Type B pancreatic cell (in vitro differentiated cells): ENCODE results near the gene ITGA5. TPM values are rescaled to one million over a fixed set of nuclear protein-coding genes. Genes with fewer than 3 reads are reported as not detected.

Experiments used
- DNase-seq: peaks from one replicate; pipeline ENCODE4 v3.0.0; 2021; ENCODE audit warnings: mixed read lengths; ENCODE audit not compliant: unreplicated experiment; ENCODE audit errors: extremely low spot score
- H3K27ac Mint-ChIP-seq: 2 replicates; pipeline ENCODE4 v1.8.0; 2021; ENCODE audit warnings: mild to moderate bottlenecking, mixed read lengths
- H3K27me3 Mint-ChIP-seq: 2 replicates; pipeline ENCODE4 v1.8.0; 2021; ENCODE audit warnings: mixed read lengths
- H3K36me3 Mint-ChIP-seq: 2 replicates; pipeline ENCODE4 v1.8.0; 2021; ENCODE audit warnings: mixed read lengths
- H3K4me1 Mint-ChIP-seq: one replicate; pipeline ENCODE4 v1.8.0; 2021; ENCODE audit warnings: mixed read lengths; ENCODE audit not compliant: unreplicated experiment
- H3K4me3 Mint-ChIP-seq: 2 replicates; pipeline ENCODE4 v1.8.0; 2021; ENCODE audit warnings: mild to moderate bottlenecking, mixed read lengths
- H3K9me3 Mint-ChIP-seq: 2 replicates; pipeline ENCODE4 v1.8.0; 2021; ENCODE audit warnings: mixed read lengths
- CTCF ChIP-seq: fragments of 200-600 bp; sonication (generic); conservative IDR thresholded peaks from 2 replicates; pipeline ENCODE4 v1.5.0; 2021; ENCODE audit warnings: antibody characterized with exemption, mild to moderate bottlenecking
- total RNA-seq: library from RNA; stranded (reverse); gene quantifications from 2 replicates; pipeline ENCODE4 v1.2.1, GENCODE V29; 2021; ENCODE audit warnings: low replicate concordance

ITGA5 gene
- total RNA-seq, 1 donor from 2014 or later, result 25.9 TPM

DNA sequence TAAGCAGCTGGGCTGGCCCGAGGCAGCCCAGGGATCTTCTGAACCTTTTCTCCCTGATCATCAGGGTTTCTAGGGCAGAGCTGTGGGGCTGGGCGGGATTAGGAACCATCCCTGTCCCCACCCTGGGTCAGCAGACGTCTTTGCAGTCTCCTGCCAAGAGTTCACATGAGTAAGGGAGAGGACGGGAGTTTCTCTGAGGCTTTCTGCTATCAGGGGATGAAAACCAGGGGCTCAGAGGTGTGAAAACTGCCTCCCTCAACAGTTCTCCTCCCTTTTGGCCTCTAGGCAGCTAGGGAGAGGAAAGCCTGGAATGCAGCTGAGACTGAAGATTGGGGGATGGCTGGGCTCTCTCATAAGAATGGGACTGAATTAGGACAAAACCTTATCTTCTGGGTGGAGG, 42.5 kb downstream of the ITGA5 start:
- Mint-ChIP-seq H3K27ac (peak overlapping the region; percentile 31), H3K4me1 (peaks cover 28% of the 10 kb centered on the region), H3K4me3 (peak overlapping the region; percentile 77)

DNA sequence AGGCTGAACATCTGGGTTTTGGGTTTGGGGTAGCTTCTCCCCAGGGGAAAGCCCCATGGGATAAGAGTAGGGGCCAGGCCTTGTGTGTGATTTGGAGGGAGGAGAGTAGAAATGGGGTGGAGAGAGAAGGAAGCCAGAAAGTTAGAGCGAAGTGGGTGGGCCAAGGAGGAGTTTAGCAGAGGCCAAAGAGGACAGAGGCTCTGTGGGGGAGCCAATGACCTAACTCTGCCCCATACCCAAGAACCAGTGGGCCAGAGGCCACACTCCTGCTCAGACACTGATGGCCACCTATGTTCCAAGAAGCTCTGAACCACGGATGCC, 43.8 kb downstream of the ITGA5 start:
- peak overlapping the region; percentile 25 for H3K4me3 Mint-ChIP-seq
- peak overlapping the region; percentile 23 for H3K27ac Mint-ChIP-seq
- TF ChIP-seq CTCF, result no peak
- H3K36me3 Mint-ChIP-seq, result peaks cover 16% of the 10 kb centered on the region
- no peaks in the 10 kb centered on the region for H3K27me3 Mint-ChIP-seq
- DNase-seq, result no peak
- H3K4me1 Mint-ChIP-seq, result peaks cover 31% of the 10 kb centered on the region
- no peaks in the 10 kb centered on the region for H3K9me3 Mint-ChIP-seq

More for the DNA sequence above, 42.5 kb downstream of the ITGA5 start:
- no peaks in the 10 kb centered on the region for H3K27me3 Mint-ChIP-seq
- peaks cover 16% of the 10 kb centered on the region for H3K36me3 Mint-ChIP-seq
- H3K9me3 Mint-ChIP-seq, result no peaks in the 10 kb centered on the region
- no peak for TF ChIP-seq CTCF
- no peak for DNase-seq

DNA sequence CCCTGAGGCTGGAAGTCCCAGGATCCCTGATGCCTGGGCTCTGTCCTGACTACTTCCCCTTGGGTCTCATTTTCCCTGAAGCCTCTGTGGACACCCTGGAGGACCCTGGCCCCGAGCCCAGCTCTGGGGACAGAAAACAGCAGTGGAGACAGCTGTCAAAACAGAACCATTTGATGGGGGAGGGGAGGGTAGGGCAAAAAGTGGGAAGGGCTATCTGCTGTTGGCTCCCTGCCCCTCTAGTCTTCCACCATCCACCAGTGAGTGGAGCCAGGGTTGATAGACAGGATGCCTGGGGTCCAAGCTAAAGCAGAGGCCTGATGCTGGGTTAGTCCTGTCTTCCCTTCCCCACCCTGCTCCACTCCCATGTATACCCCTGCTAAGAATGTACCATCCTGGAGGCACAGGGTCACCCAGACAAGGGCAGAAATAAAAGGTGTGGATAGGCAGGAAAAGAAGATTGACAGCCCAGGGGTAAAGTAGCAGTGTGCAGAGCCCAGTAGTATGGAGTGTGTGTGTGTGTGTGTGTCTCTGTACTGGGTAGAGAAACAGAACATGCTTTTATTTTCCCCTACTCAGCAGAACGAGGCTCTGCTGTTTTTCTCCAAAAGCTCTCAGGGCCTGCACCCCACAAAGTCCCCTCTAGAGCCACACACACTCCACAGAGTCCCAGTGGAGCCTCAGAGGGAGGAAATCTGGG, 44.4 kb downstream of the ITGA5 start:
- H3K36me3 Mint-ChIP-seq, result peaks cover 14% of the 10 kb centered on the region
- peak overlapping the region; percentile 25 for H3K4me3 Mint-ChIP-seq
- H3K4me1 Mint-ChIP-seq, result peaks cover 28% of the 10 kb centered on the region
- DNase-seq, result no peak
- H3K9me3 Mint-ChIP-seq, result no peaks in the 10 kb centered on the region
- H3K27ac Mint-ChIP-seq, result peak overlapping the region; percentile 23
- TF ChIP-seq CTCF, result no peak
- H3K27me3 Mint-ChIP-seq, result no peaks in the 10 kb centered on the region

- no peak overlapping the region for H3K4me3 Mint-ChIP-seq
- peaks cover 13% of the 10 kb centered on the region for H3K36me3 Mint-ChIP-seq
- no peaks in the 10 kb centered on the region for H3K9me3 Mint-ChIP-seq
- peaks cover 2% of the 10 kb centered on the region for H3K27me3 Mint-ChIP-seq
- DNase-seq, result no peak
- TF ChIP-seq CTCF, result no peak
- H3K27ac Mint-ChIP-seq, result no peak overlapping the region
- H3K4me1 Mint-ChIP-seq, result peaks cover 31% of the 10 kb centered on the region
Observed at GRCh38 chr12:54373649-54374561, 45.2 kb downstream of the ITGA5 start.

DNA sequence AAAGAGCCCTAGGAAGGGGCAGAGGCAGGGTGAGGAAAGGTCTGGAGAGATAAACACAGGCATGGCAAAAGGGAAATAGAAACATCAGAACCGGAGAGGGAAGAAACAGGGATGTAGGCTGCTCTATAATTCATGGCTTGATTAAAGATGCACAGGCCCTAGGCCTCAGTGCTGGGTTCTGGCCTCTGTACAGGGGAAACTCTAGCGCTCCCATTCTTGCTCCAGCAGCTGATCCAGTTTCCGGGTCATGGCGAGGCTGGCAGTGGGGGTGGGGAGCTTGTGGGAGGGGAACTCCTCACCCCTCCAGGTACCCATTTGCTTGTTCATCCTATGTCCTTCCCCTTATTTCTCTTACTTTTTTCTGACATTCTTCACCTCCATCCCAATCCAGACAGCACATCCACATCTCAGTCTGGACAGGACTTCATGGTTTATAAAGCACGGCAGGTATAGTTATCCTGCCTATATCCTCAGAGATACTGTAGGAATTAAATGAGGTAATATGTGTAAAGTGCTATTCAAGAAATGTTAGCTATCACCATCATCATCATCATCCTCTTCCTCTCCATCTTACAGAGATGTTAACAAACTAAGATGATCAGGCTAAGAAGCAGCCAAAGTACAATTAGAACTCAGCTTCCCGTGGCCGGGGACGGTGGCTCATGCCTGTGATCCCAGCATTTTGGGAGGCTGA, 46.8 kb downstream of the ITGA5 start:
- Mint-ChIP-seq H3K4me3 (peak overlapping the region; percentile 66), H3K27ac (peak overlapping the region; percentile 83)
- no peak for TF ChIP-seq CTCF

More for the DNA sequence above, 46.8 kb downstream of the ITGA5 start:
- Mint-ChIP-seq H3K9me3 (no peaks in the 10 kb centered on the region), H3K4me1 (peaks cover 41% of the 10 kb centered on the region), H3K27me3 (peaks cover 5% of the 10 kb centered on the region), H3K36me3 (peaks cover 10% of the 10 kb centered on the region)
- no peak for DNase-seq
